Inflammatory macrophage treated with lipopolysaccharide for 4 hours (primary cell): ENCODE data around the gene DPP9.
A peak's percentile ranks its signal among the peaks of the same experiment; 100 is the strongest.

Source experiments
- DNase-seq: peaks from one replicate; pipeline ENCODE4 v3.0.0-alpha.2; 2020

DPP9 gene

DNA sequence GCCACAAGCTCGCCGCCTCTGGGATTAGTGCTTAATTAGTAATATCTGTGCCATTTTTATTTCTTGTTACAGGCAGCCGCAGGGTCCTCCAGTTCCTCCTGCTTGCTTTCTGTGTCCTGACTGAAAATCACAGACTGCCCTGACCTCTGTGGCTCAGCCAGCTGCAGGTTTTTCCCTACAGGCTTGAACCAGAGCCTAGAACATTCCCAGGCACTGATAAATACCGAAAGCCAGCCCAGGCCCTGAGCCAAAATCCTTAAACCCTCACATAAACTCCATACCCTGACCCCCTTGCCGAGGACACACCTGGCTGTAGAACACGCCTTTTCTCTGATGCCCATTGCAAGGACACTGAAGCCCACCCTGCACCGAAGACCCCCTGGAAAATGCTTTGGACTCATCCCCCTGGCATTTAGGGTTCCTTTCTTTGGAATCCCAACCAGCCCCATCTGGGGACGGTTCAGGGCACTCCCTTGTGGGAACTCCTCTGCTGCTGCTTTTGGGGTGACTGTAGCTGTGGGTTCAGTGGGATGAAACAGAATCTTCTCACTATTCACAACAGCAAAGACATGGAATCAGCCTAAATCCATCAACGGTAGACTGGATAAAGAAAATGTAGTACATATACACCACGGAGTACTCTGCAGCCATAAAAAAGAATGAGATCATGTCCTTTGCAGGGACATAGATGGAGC is 15.5 kb downstream of the DPP9 start:
- DNase-seq: no peak

DNA sequence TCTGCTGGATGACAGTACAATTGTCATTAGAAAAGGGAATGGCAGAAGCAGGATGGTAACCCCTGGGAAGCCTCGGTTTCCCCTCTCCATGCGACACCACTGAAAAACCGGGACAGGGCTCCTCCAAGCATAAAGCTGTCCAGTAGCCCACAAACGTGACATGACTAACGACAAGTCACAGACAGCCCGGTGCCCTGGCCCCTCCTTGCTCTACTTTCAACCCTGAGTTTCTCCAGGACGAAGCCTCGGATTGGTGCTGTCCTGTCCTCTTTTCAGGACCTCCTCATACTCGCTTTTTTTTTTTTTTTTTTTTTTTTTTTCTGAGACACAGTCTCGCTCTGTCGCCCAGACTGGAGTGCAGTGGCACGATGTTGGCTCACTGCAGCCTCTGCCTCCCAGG is 16.3 kb downstream of the DPP9 start:
- DNase-seq: no peak

DNA sequence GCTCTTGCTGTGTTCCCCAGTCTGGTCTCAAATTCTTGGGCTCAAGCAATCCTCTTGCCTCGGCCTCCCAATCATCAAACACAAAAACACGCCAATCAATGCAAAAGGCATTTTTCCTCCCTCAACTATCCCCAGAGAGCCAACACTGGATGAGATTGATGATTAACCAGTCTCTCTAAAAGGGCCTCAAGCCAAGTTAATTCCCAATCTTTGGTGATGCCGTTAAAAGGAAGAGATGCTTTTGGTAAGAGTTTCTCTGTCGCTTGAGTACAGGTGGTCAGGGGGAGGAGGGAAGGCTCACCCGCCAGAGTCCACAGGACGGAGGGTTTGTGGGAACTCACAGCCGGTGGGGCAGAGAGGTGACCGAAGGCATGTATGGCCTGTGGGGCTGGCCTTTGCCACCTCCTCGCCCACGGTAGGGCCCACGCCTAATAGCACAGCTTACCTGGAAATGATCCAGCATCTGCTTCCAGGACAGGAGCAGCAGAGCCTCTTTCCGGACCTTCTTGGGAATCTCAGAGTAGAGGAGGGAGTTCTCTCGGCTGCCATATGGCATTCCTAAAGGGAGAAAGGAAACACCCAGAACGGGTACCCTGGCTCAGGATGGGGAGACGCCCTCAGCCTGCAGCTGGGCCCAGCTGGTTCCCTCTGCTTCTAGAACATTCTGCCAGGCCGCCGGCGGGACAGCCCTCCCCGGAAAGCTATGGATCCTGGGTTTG is 18.1 kb downstream of the DPP9 start:
- no peak for DNase-seq

DNA sequence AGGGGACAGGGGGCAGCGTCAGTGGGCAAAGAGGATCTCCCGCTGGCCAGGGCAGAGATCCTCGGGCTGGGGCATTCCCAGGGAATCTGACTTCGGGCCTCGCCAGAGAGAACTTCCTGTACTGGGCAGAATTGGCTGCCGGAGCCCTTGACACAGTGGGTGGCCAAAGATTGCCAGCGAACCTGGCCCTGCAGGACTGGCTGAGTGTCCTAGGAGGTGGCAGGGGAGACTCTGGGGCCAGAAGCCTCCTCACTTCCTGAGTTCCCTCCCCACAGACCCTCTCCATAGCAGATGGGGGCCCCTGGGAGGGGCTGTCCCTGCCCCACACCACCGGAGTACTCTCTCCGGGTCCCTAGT is 19.3 kb downstream of the DPP9 start:
- DNase-seq: no peak

DNA sequence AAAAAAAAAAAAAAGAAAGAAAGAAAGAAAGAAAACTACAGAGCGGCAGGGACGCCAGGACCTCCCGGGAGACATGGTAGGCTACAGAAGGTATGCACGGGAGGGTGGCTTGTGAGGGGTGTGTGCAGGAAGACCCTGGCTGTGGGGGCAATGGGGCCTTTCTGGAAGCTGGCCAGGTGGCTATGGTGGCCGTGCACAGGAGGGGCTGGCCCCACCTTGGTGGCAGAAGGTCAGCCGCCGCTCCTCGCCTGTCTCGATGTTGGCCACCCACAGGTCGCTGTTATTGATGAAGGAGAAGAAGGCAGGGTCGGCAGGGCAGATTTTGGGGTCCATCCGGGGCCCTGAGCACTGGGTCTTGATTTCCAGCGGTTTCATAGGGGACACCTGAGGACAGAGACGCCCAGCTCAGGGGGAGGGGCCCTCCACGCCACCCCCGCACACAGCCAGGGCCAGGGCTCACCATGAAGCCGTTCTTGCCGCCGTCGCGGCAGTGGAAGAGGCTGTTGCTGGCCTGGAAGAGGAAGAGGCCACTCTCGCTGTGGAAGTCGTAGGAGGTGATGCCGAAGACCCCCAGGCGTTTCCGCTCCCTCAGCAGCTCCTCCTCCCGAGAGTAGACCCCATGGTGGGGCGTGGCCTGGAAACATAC is 19.8 kb downstream of the DPP9 start:
- no peak for DNase-seq

DNA sequence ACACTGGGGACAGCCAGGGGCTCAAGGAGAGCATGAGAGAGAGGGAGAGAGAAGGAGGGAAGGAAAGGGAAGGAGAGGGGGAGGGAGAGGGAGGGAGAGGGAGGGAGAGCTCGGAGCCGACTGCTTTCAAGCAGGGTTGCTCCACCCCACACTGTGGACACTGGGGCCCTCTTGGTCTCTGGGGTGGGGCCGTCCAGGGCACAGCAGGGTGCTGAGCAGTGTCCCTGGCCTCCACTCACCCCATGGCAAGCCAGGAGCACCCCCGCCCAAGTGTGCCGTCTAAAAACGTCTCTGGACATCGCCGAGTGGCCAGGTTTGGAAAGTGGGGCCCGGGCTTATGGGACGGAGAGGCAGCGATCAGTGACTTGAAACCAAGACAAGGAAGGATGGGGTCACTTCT is 20.9 kb downstream of the DPP9 start:
- DNase-seq: no peak

DNA sequence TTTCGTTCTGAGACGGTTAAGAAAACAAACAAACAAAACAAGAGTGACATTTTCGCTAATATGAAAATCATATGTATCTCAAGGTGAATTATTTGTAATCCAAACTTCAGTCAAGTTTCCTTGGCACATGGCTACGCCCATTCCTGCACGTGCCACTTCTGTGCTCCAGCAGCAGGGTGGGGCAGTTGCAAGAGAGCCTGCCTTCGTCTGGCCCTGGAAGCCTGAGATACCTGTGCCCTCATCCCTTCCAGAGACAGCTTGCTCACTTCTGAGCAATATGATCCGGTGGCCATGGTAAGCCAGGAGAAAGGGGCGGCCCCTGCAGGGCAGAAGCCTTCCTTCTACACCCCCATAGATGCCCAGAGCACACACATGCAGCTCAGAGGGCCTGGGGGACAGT is 22.1 kb downstream of the DPP9 start:
- DNase-seq: no peak

DNA sequence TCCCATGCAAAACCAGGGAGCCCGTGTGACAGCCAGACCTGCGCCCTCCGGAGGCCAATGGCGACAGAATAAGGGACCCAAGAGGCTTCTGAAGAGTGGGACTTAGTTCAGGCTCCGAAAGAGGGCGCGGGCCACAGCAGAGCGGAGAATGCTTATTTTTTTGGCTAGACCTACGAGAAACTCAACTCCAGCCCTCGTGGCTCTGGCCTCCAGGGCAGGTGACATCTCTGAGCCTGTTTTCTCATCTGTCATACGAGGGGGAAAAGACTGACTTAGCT is 23.0 kb downstream of the DPP9 start:
- DNase-seq: no peak

DNA sequence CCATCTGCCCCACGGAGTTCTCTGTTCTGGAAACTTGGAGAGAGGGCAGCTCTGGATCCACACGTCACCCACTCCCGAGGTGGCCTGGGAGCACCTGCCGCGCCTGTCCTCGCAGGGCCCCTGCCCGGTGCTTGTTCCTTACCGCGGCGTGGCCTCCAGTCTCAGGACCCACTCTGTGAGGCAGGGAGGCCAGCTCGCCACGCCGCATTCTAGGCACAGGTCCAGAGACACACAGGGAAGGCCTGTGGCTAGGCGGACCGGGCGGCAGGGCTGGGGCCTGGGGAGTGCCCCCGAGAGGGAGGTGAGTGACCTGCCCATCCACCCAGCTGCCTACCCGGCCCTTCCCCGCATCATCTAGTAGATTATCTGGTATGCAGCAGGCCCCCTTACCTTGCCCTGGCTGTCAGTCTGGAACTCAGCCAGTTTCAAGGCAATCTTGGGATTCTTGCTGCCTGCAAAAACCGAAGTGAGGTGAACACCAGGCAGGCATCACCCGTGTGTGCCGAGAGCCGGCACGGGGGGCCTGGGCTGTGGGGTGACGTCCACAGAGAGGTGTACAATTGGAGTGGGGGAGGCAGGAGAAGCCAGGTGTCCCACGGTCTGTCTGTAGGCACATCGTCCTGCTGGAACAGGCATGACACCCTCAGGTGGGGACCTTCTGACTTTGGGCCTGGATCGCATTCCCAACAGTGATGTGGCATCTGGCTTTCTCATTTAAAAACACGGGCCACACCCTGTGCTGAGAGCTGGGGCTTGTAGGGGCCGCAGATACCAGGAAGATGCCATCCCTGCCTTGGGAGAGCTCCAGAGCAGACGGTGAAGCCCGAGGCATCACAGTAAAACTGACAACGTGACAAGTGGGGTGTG is 23.6 kb downstream of the DPP9 start:
- no peak for DNase-seq

DNA sequence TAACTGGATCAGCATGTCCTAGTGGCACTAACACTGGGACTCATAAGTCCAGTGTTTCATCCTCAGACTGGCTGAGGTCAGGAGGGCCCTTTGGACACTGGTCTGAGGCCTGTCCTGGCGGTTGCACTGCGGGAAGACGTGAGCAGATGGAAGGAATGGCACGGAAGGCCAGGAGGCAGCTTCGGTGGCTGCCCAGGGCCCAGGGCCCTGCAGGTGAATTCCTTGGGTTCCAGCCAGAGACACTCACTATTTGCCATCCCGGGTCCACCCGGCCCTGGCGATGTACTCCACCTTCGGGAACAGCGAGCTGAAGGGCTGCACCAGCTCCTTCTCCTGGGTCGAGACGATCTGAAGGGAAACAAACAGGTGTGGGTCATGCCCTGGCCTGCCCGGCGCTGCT is 26.3 kb downstream of the DPP9 start:
- no peak for DNase-seq

DNA sequence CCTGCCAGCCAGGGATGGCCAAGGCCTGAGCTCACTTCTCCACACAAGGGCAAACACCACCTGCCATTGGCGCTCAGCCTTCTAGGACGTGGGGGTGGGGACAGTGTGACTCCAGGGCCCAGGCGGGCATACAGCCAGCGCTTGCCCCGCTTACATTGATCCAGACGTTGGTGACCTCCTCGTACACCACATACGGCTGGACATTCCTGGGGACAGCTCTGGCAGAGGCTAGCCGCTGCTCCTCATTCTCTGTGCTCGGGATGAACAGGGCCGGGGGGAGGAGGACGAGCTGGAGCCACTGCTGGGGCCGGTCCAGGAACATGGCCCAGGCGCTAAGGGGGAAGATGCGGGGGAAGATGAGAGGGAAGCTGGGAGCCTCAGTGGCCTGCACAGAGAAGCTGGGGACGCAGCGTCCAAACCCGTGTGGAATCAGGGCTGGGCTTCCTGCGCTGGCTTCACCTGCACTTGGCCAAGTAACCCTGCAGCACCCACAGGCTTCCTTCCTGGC is 28.4 kb downstream of the DPP9 start:
- DNase-seq: no peak

DNA sequence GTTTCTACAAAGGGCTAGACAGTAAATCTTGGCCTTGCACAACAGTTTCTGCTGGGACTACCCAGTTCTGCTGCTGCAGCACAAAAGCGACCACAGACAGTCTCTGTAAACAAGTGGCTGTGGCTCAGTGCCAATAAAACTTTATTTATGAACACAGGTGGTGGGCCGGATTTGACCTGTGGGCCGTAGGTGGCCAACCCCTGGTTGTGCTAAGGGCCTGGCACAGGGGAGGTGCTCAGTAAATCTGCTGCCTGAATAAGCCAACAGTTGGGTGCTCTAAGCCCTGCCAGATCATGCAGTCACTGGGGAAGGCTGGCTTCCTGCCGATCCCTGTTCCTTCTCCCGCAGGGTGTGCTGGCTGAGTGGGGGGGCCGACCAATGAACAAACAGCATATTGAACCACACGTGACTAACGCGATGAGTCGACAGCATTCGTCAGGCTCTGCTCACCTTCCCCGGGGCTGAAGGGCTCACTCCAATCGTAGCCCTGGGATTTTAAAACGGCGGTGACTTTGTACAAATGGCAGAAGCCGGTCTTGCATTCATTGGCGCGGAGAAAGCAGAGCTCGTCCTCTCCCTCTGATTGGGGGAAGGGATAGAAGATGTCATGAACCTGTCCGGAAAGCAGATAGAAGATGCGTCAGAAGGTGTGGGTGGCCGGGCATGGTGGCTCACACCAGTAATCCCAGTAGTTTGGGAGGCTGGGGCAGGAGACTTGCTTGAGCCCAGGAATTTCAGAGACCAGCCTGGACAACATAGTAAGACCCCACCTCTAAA is 29.2 kb downstream of the DPP9 start:
- no peak for DNase-seq

DNA sequence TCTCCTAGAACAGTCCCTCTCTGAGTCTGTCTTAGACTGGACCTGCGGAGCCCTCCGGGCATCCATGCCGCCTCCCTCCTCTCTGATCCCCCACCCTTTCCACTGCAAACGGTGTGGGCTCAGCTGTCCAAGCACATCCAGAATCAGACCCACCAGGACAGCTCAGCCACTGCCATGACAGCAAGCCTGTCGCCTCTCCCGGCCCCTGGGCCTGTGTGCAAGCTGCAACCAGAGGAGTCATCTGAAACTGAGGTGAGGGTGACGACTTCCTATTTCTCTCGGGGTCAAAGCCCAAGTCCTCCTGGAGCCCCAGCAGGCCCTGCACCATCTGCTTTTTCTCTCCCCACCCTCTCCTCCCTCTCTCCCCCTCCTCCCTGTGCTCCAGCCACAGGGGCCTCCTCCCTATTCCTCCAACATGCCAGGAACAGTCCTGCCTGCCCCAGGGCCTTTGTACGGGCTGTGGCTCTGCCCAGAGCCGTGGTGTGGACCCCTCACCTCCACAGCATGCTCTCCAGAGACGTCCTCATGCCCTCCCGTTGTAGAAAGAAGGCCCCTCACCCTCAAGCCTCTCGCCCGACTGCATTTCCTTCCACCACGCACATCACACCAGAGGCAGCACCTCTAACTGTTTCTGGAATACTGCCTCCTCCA is 30.0 kb downstream of the DPP9 start:
- DNase-seq: no peak

DNA sequence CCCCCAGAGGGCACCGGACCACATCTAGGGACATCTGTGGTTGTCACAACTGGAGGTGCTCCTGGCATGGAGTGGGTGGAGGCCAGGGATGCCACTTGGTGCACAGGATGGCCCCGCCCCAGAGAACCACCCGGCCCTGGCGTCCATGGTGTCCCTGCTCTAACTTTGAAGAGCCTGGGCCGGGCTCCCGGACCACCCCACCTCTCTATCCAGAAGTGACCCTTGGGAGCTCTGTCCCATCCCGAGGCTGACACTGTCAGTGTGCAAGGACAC is 30.6 kb downstream of the DPP9 start:
- no peak for DNase-seq

DNA sequence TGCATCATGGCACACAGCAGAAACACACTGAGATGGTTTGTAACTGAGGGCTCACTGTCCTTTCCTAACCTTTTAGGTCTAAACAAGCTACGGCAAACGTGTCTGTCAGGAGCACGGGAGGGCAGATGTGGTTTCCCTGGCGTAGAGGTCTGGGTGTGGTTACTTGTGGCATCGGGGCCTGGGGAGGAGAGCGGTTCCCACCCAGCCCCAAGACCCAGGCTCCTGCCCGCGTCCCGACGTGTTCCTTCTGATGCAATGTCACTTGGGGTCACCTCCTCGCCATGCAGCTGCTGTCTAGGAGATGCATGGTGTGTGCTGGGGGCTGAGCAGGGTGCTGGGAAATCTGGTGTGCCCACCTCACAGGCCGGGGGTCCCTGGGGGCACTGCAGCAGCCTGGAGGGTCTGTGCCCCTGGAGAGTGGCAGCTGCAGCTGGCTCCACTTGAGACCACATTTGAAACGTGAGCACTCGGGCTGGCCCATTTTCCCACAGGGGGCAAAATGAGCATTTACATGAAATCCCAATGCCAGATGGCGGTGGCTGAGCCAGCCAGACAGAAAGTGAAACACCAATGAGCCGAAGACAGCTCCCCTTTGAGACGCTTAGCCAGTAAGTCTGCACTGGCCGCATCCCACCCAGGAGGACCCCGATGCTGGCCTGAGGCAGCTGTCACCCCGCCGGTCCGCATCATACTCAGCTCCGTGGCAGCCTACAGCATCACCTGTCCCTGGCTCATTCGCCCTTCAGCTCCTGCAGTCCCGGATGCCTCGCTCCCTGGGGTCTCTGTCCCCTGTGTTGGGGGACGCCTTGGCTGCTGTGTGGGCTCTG is 31.2 kb downstream of the DPP9 start:
- DNase-seq: no peak

DNA sequence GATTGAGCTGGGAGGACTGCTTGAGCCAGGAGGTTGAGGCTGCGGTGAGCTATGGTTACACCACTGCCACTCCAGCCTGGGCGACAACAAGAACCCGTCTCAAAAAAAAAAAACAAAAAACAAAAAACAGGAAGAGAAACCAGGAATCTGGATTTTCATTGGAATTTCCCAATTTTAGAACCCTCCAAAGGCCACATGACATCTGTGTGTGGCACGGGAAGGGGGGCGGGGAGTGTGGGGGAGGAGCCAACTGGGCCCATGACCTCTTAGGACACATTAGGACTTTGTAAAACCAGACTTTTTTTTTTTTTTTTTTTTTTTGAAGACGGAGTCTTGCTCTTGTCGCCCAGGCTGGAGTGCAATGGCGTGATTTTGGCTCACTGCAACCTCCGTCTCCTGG is 32.3 kb downstream of the DPP9 start:
- DNase-seq: peak; percentile 97

DNA sequence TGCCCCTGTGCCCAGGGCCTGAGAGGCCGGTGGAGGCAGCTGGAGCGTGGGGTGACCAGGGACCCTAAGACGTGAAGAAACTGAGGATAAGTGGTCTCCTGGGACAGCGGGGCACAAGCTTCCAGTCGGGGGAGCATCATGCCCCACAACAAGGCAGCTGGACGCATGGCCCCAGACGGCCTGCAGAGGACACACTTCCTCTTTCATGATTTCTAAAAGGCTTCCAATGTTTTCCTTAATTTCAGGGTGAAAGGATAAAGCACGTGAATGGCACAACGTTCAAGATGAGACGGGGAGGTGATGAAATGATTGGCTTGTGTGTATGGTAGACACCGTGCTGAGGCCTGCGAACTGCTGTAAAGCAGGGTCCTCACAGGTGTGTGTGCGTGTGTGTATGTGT is 33.3 kb downstream of the DPP9 start:
- DNase-seq: peak; percentile 59

DNA sequence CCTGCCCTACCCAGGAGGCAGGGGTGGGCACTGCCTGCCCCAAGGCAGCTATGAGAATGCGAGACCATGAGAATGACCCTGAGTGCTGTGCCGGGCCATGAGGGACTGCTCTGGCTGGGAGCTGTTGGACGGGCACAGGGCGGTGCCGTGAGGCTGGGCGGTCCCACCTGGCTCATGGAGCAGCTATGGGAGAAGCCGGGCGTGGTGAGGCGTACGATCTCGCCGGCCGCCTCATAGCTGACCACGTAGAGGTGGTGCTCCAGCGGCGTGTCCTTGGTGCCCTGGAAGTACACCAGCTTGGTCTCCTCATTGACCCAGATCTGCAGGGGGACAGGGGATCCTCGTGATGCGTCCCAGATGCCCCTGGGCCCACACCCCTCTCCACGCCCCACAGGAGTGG is 34.2 kb downstream of the DPP9 start:
- DNase-seq: no peak

DNA sequence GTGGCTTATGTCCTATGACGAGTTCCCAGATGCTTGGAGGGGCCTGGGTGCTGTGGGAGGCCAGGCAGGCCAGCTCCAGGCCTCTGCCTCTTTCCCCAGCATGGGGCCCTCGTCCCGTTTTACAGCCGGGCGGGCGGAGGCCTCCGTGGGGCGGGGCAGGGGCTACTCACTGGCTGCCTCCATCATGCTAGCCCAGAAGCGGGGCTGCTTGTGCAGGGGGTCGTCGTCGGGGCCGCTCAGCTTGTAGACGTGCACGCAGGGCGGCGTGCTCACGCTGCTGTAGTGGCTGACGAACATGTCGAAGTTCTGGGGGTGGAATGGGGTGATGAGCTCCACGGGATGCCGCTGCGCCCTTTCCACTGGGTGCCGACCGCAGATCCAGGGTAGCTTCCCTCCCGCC is 35.1 kb downstream of the DPP9 start:
- no peak for DNase-seq

DNA sequence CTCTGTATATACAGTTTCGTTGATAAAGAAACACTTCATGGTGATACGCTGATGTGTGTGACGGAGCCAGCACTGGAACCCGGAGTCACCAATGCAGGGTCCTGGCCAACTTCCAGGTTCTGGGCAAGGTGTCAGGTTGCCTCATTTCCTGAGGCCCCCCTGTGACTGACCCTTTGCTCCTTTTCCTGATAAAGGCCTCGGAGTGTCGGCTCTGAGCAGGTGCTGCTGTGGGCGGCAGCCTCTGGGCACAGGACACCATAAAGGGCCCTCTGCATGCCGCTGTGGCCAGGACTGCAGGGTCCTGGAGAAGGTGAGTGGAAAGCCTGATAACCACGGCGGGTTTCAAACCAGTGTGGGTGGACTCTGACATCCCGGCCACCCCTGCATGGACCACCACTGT is 36.2 kb downstream of the DPP9 start:
- DNase-seq: no peak

DNA sequence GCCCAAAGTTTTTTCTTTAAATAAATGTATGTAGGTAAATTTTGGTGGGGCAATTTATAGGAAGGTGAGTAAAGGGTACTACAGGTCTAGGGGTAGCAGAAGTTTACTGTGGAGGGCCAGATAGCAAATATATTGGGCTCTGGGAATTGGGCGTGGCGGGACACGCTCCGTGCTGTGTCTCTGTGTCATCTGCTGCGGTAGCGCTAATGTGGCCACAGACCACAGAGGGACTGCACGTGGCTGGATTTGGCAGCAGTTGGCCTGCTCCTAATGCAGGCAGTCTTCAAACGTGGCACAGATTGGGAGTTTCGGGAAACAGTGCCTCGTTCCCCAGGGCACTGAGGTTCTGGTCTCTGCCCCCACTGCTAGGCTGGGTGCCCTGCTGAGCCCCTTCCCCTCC is 36.9 kb downstream of the DPP9 start:
- no peak for DNase-seq
